HG03565 (cell line): ENCODE results near the gene HDAC4.

Experiments used
- ATAC-seq: cut with Tn5 transposase; IDR thresholded peaks from one replicate; pipeline ENCODE4 v1.9.1; 2021; ENCODE audit warnings: mild to moderate bottlenecking, moderate library complexity; ENCODE audit not compliant: unreplicated experiment

HDAC4 gene

DNA sequence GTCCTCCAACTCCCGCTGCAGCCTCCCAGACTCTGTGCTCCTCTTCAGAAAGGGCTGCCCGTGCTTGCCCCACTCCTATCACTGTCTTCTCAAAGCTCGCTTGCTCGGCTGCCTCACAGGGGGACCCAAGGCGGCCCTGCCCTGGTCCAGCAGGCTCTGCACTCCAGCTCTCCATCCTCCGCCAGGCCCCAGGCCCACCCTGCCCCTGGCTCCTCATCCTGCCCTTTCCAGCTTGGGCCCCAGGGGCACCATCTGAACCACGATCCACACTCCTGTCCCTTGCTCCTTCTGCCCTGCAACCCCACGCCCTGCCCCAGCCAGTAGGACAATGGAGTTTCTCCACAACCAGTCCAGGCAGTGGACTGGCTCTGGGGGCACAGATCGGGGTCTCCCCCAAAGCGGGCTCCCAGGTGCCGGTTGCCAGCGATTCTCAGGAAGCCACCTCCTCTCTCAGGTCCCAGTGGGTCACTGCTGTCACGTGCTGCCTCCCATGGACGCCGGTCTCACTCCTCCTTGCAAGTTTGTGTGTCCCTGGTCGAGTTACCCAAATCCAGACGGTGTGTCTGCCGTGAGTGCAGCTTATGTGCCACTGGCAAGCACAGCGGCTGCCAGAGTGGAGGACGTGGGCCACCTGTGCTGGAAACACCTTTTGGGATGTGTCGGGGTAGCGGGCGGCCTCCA, 238.5 kb downstream of the HDAC4 start:
- ATAC-seq = no peak

GRCh38 chr2:239161711-239162140, 239.1 kb downstream of the HDAC4 start:
- ATAC-seq = no peak

DNA sequence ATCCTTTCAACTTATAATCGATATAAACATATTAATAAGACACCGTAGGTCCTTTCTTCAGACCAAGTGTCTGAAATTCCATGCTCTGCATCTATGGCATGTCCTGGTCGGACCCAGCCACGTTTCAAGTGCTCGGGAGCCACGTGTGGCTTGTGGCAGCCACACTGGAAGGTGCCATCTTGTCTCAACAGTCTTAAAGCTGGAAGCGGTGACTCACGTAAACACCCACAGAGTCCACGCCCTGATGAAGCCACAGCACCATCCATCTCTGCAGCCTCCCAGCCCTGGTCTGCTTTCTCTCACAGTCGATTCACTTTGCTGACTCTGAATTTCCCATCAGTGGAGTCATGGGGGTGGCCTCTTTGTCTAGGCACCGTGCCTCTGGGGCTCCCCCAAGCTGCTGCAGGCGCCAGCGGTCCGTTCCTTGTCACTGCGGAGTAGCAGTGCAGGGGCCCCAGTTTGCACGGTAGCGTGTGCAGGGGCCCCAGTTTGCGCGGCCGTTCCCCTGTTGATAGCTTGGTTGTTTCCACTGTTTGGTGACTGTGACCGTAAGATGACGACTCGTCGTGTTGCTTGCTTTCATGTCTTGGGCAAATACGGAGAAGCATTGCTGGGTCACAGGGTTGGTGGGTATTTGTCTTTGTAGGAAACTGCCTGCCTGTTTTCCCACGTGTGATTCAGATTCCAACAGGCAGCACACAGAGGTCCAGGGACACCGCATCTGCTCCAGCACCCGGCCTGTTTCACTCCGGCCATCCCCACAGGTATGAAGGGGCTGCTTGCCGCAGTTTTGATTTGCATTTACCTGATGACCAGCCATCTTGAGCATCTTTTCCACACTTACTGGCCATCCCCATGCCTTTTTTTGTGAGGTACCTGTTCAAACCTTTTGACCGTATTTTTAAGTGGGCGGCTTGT, 240.3 kb downstream of the HDAC4 start:
- no peak for ATAC-seq

GRCh38 chr2:239159476-239159911, 241.3 kb downstream of the HDAC4 start:
- no peak for ATAC-seq

GRCh38 chr2:239158641-239159475, 242.0 kb downstream of the HDAC4 start:
- ATAC-seq = no peak

DNA sequence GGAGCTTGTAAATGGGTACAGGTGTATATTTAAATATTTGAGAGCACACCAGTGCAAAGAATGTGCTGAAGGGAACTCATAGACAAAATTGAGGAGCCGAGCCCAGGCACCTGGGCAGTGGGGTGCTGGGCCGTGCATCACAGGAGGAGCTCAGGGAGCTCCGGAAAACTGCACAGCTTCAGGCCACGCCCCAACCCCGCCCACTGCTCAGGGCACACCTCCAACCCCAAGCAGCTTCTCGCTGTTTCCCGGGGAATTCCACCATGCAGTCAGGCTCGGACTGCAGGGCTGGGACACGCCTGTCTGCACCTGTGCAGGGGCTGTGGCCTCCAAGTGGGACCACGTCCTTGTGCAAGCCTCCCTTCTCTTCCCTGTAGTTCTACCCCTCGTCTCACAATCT, 243.0 kb downstream of the HDAC4 start:
- no peak for ATAC-seq

DNA sequence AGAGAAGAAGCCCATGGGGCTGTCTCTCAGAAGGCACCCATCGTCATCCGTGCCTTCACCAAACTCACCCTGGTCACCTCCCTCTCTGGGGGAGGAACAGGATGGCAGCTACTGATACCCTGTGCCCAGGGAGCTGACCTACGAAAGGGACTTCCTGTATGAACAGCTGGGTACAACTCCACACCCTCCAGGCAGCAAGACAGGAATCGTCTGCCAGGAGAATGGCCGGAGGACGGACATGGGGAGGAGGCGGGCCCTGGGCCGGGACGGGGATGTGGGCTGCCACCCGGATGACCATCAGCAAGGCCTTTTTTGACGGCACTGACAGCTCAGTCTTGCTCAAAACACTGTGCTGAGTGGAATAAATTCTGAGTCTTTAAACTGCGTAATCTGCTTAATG, 243.6 kb downstream of the HDAC4 start:
- no peak for ATAC-seq

- ATAC-seq = no peak
These were observed 244.1 kb downstream of the HDAC4 start for GRCh38 chr2:239156516-239157265.

DNA sequence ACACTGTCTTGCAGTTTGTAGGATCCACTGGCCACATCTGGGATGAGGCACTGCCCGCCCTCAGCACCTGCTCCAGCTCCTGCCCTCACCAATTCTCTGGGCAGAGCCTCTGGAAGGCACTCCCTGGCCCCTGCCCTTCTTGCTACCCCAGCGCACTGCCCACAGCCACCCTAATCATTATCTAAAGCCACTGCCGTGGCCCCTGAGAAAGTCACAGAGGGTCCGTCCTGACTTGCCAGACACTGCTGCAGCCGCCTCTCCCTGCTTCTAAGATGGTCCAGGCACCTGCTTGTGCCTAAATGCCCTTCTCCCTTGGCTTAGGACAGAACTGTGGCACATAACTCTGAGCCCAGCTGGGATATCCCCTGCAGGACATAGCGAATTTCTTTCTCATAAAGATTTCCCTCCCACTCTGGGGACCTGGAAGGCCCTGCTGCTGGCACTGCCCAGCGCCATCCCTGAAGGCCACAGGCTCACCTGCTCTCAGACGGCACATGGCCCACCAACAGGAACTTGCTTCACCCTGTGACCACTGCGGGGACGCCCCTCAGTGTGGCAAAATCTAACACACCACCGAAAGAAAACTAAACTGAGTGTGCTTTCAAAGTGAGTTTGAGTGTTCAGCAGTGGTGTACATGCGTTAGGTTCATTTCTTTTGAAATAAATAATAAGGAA, 244.9 kb downstream of the HDAC4 start:
- ATAC-seq = no peak

DNA sequence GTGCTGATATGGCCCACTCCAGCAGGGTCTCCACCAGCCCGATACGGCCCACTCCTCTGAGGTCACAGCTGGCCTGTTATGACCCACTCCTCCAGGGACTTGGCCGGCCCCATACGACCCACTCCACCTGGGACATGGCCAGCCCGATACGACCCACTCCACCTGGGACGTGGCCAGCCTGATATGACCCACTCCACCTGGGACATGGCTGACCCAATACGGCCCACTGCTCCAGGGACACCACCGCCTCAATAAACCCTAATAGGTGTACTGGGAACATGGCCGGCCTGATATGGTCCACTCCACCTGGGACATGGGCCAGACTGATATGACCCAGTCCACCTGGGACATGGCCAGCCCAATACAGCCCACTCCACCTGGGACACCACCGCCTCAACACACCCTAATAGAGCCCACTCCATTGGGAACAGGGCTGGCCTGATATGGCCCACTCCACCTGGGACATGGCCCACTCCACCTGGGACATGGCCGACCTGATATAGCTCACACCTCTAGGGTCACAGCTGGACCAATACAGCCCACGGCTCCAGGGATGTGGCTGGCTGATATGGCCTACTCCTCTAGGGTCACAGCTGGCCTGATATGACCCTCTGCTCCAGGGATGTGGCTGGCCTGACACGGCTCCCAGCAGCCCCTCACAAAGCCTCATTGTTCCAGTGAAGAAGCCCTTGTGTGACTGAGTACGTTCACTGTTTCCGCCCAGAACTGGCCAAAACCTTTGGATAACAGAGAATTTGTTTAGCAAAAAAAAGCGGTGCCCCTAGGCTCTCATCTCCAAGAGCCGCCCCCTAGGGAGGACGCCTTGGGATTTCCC, 245.6 kb downstream of the HDAC4 start:
- no peak for ATAC-seq

- no peak for ATAC-seq
These were observed 246.8 kb downstream of the HDAC4 start for GRCh38 chr2:239153806-239154591.

GRCh38 chr2:239152916-239153305, 247.9 kb downstream of the HDAC4 start:
- ATAC-seq = no peak

DNA sequence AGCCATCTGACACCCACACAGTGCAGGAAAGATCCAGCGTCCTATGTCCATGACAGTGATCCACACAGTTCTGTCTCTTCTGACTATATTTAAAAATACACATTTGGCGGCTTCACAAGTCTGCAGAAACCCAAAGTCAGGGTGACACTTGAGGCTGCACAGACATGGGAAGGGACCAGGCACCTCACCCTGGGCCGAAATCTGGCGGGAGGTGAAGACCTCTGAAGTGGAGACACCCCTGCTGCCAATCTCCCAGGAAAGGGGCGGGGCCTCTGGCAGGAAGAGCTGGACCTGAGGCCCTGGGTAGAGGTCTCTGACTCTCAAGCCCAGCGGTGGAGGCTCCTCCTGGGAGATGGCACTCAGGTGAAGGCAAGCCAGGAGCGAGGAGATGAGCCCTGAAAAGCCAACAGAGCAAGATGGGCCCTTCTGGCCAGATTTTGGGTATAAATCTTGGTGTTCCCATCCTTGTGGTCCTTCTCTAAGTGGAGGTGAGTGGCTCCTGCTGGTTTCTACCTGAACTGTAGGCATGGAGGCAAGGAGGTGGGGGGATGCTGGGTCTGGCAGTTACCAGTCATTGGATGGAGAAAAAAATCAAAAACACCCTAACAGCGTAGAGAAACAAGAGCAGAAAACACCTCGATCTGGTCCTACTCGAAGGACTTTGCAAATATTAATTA, 248.4 kb downstream of the HDAC4 start:
- ATAC-seq = no peak

GRCh38 chr2:239151201-239152131, 249.4 kb downstream of the HDAC4 start:
- no peak for ATAC-seq

GRCh38 chr2:239150125-239151011, 250.5 kb downstream of the HDAC4 start:
- no peak for ATAC-seq

DNA sequence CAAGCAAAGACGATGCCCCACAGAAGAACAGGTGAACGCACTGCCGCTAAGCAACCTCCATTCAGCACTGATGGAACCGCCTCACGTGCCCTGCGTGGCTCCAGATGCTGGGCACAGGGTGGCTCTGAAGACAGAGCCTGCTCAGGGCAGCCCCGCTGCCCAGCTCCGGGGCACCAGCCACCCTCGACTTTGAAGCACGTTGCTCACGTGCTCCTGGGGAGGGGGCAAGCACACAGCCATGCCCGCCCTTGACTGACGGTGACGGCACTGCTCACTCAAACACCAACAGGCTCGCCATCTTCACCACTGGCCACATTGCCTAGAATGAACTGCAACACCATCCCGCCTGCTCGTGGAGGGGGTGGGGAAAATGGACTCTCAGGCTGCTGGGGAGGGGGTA, 251.3 kb downstream of the HDAC4 start:
- ATAC-seq = no peak
